Uterus (tissue), 2 donors: ENCODE measurements around the gene CLOCK.

ENCODE experiments used
- POLR2A ChIP-seq, 2 donors: fragments of 450-650 bp; IDR thresholded peaks; one replicate each; pipeline ENCODE4 v1.6.1; 2016; ENCODE audit warnings: antibody characterized with exemption in 2 of 2, mild to moderate bottlenecking in 1 of 2, moderate library complexity in 1 of 2
- TF ChIP-seq, protein P1 (sequence below), 4 experiments: fragments of 200-600 bp in 2 of 4; fragments of 450-650 bp in 2 of 4; sonication (generic) in 2 of 4; IDR thresholded peaks; one replicate each; pipeline ENCODE4 v1.5.1; 2016 to 2019; ENCODE audit warnings: antibody characterized with exemption in 4 of 4, mild to moderate bottlenecking in 2 of 4, moderate library complexity in 1 of 4

DNA sequence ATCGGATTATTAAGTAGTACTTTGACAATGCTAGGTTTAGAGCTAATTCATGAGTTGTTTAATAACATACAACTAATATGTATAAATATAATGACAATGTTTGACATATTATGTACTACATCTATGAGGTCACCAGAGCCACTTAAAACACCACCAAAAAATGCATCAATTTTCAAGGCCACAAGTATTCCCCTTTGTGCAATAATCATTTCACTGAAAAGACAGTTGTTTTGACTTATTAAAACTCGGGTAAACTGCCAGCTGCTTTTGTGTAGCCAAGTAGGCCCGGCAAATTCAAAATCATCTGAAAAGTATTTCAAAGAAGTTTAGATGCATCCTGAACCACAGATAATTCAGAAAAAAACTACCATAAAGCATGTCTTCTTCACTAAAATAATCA lies 48.7 kb downstream of the CLOCK start:
- TF ChIP-seq, protein P1, sequence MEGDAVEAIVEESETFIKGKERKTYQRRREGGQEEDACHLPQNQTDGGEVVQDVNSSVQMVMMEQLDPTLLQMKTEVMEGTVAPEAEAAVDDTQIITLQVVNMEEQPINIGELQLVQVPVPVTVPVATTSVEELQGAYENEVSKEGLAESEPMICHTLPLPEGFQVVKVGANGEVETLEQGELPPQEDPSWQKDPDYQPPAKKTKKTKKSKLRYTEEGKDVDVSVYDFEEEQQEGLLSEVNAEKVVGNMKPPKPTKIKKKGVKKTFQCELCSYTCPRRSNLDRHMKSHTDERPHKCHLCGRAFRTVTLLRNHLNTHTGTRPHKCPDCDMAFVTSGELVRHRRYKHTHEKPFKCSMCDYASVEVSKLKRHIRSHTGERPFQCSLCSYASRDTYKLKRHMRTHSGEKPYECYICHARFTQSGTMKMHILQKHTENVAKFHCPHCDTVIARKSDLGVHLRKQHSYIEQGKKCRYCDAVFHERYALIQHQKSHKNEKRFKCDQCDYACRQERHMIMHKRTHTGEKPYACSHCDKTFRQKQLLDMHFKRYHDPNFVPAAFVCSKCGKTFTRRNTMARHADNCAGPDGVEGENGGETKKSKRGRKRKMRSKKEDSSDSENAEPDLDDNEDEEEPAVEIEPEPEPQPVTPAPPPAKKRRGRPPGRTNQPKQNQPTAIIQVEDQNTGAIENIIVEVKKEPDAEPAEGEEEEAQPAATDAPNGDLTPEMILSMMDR (IDR thresholded peaks at IDR 0.05), result no peak
- TF ChIP-seq POLR2A (IDR thresholded peaks at IDR 0.05), result no peak
